ENCODE results near the gene ID4.
"Not testable (repeated sequence)": the region's sequence is repeated elsewhere in the genome, so short reads cannot be mapped to it uniquely, and the experiment has no call there.

ID4 gene

DNA sequence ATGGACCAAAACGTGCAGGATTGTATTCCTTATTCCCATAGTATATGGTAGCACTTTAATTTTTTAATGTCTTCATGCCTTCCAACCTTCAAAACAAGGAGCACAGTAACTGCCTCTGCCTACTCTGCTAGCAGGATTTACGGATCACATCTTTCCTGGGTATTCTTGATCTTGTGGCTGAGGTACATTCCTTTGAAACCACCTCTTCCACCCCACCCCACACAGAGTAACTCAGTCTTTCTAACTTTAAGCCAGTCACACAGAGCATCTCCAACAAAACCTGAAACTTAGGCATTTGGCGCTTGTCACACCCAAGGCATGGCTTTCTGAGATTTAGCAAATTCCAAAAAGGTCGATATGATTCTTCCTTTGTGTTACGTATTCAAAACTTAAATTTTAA, 2.3 kb upstream of the ID4 start:
- DNase-seq, result no peak

DNA sequence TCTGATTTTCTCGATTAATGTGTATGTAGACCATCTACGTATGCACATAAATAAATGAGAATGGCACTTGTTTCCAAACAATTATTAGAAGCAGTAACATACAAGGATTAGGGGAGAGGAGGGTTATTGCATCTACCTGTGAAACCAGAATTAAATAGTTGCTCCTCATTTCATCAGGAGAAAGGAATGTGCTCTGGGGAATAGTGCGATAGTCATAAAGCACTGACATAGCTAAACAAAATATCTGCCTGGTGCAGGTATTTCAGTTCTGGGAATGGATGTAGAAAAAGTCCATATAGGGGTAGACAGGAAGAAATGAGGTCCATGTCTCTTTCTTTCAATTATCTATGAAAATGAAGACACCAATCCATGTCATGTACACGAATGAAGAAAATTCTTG, 1.6 kb upstream of the ID4 start:
- DNase-seq, result no peak

DNA sequence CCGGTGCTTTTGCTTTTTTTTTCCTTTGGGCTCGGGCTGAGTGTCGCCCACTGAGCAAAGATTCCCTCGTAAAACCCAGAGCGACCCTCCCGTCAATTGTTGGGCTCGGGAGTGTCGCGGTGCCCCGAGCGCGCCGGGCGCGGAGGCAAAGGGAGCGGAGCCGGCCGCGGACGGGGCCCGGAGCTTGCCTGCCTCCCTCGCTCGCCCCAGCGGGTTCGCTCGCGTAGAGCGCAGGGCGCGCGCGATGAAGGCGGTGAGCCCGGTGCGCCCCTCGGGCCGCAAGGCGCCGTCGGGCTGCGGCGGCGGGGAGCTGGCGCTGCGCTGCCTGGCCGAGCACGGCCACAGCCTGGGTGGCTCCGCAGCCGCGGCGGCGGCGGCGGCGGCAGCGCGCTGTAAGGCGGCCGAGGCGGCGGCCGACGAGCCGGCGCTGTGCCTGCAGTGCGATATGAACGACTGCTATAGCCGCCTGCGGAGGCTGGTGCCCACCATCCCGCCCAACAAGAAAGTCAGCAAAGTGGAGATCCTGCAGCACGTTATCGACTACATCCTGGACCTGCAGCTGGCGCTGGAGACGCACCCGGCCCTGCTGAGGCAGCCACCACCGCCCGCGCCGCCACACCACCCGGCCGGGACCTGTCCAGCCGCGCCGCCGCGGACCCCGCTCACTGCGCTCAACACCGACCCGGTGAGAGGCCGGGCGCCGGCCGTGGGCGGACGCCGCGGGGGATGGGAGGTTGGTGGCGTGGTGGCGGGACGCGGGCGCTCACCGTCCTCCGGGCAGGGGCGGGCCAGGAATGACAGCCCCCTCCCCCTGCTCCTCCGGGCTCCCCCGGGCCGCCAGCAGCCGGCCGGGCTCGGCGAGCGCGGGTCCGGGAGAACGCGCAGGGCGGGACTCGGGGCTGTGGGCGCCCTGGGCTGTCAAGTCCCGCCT, 606 bp downstream of the ID4 start:
- no peak for DNase-seq

DNA sequence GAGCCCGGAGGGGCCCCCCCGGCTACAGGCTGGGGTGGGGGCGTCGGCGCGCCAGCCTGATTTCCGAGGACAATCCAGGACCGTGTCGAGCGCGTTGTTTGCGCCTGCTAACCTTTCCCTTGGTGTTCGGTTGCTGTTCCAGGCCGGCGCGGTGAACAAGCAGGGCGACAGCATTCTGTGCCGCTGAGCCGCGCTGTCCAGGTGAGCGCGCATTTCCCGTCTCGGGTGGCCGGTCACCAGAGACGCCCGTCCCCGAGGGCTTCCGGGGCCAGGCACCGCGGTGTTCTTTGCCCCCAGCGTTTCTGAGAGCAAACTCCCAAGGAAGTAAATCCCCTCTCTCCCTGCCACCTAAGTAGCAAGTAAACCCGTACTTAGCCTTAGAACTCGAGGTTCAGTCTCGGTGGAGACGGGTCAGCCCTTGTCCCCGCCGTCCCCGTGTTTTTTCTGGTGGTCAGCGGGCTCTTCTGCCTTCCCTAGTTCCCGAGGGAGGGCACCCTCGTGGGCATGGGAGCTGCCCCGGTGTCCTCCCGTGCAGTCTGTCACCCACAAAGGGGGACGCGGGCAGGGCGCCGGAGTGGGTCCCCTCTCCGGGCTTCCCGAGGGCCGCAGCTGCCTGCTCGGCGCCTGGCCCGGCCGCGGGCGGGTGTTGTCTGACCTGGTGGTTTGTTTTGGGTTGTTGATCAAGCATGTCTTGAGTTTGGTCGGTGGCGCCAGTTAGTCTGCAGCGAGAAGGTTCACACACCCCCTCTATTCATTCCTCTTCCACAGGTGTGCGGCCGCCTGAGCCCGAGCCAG, 1.5 kb downstream of the ID4 start:
- DNase-seq, result no peak

DNA sequence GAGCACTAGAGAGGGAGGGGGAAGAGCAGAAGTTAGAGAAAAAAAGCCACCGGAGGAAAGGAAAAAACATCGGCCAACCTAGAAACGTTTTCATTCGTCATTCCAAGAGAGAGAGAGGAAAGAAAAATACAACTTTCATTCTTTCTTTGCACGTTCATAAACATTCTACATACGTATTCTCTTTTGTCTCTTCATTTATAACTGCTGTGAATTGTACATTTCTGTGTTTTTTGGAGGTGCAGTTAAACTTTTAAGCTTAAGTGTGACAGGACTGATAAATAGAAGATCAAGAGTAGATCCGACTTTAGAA, 2.0 kb downstream of the ID4 start:
- DNase-seq, result no peak

DNA sequence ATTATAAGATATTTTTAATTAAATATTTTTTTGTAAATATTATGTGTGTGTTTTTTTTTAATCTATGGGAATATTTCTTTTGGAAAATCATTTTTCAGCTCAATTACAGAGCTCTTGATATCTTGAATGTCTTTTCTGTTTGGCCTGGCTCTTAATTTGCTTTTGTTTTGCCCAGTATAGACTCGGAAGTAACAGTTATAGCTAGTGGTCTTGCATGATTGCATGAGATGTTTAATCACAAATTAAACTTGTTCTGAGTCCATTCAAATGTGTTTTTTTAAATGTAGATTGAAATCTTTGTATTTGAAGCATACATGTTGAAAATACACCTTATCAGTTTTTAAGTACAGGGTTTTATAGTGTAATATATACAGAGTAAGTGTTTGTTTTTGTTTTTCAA, 2.6 kb downstream of the ID4 start:
- DNase-seq, result no peak

DNA sequence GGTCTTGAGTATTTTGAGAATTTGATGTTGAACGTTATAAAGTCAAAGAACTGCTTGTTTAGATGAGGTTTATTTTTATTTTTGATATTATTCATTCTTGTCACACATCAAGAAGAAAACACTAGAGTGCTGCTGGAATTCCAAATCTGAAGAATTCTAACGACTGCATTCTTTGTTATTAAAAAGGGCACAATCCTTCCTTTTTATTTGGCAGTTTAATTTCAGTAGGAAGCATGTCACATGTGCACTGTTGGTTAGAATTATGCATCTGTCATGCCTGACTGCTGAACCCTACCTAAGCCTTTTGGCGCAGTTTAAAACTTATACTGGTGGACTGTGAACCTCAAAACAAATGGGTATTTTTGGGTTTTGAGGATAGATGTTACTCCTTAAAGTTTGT, 4.0 kb downstream of the ID4 start:
- no peak for DNase-seq

DNA sequence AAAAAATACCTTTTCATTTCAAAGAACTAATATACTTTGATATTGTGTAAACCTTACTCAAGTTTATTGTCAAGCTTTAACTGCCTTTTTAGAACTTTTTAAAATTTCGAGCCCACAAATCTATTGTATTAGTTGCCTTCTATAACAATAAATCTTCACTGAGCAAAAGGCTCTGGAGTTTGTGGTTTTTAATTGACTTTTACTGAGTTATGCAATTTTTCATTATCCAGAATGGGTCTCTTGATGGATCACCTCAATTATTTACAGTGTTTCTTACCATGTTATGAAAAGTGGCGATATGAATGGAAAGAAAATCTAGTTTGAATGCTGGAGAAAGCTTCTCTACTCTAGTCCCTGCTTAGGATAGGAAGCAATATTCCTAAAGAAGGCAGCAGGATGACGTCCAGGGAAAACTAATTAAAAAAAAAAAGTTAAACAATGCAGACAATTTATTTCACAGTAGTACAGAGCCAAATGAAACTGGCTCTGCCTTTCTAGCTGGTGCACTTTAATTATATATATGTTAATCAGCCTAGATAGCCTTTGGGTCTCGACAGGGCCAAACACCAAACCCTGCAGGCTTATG, 5.0 kb downstream of the ID4 start:
- no peak for DNase-seq

DNA sequence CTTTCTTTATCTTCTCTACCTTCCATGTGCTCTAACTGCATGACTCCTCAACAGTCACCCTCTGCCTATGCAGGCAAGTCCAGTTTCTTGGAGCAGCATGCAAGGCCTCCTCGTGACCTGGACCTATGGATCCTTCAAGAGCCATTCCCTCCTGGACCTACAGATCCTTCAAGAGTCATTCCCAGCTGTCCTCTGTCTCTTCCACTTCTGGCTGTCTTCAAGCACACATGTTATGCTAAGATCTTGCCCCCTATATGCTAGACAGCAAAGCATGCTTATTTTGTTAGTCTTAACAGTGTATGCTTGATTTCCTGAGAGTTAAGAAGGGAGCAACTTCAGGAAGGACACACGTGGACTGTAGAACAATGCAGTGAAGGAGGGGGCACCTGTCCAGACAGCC, 7.5 kb downstream of the ID4 start:
- DNase-seq, result no peak

DNA sequence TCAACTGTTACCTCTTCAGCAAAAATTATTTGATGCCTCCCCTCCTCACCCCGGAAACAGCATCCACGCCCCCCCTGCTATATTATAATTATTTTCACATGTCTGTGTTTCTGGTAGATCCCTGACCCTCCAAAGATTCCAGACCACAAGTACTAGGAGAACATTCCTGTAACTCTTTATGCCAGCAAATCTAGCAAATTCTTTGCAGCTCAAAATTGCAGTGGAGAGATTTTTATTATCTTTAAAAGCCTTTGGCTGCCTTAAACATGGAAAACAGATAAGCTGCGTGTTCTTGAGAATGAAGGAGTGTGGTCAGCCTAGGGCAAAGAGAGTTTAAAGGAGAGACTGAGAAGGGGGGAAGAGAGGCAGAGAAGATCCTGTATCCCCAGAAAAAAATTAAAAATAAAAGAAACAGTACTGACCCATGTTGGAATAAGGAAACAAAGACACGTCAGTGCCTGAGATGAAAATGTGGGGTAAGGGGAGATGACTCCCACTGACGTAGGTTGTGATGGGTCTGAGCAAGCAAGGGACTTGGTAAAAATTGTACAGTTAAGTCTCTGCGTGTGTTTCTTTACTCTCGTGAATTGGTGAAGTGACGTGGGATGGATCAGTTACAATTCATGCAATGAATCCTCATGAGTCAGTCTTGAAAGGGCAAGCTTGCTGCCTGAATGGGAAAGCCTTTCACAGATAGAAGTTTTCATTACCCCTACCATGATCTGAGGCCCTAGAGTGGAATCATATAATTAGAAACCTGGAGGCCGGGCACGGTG, 8.3 kb downstream of the ID4 start:
- no peak for DNase-seq

DNA sequence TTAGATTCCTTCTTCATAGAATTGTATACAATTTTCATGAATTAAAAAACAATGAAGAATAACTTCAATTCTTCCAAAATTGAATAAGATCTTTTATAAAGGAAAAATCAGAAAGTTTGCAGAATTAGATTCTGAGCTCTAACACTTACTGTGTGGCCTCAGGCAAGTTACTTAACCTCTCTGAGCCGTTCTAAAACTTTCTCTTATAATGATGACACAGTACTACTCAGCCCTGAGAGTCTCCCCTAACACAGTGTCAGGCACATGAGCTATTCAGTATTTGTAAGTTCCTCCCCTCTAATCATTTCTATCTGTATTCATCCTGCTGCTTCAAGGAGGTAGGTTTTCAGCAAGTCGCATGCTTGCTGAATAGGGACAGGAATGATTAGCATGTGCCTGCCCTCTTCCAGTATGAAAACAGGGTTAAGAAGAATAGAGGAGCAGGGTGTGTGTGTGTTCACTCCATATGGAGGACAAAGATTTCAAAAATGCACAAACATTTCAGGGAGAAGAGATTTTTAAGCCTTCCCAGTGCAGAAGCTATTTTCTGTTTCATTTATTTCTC, 11.4 kb downstream of the ID4 start:
- no peak for DNase-seq

DNA sequence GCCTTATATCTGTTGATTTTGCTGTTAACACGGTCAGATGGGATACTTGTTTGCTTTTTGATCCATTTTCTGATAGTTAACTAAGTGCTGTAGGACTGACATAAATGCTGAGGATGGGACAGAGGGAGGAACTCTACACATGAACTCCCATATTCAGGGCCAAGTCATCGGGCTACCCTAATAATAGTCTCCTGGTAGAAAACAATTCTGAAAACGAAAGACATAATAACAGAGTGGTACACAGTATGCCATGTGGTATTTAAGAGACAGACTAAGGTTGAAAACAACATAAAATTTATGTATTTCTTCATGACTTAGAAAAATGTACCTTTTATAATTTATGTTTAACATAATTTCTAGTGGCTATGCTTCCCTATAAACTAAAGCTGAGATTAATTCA, 12.0 kb downstream of the ID4 start:
- DNase-seq, result no peak

DNA sequence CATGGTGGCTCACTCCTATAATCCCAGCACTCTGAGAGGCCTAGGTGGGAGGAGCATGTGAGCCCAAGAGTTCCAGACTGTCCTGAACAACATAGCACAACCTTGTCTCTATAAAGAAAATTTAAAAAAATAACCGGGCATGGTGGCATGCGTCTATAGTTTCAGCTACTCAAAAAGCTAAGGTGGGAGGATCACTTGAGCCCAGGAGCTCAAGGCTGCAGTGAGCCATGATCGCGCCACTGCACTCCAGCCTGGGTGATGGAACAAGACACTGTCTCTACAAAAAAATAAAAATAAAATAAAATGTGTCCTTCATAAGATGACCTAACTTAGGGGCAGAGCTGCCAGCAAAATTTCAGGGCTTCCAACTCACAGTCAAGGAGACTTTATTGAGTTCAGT, 12.6 kb downstream of the ID4 start:
- DNase-seq, result no peak

DNA sequence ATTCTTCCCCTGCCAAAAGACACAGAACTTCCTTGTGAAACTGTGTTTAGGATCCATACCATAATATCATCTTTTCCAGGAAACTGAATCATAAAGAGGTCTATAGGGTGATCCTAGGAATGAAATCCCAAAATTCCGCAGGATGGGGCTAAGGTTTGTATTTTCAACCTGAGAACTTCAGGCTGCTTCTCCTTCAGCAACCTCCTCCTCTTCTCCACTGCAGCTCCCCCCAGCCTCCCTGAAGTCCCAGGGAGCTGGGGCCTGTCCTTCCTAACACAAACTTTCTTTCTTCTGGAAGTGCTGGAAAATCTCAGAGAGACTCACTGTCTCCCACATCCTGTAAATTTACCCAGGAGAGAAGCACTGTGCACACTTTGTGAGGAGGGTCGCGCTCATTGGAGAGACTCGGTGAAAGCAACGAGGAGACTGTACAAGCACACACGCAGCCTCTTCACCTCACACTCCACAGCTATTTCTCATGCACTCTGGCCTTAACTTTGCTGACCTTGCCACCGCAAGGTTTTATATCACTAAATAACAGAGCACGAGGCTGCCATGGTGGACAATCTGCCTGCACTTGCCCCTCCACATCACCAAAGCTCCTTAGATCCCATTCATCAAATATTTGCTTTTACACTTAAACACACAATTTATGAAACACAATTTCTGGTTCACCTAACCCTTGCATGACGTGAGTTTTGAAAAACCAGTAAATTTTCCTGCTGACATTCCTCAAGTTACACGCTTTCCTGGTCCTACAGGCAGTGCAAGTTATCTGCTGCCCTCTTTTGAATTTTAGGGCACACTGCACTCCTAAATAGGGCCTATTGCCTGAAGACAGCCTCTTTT, 14.3 kb downstream of the ID4 start:
- no peak for DNase-seq

DNA sequence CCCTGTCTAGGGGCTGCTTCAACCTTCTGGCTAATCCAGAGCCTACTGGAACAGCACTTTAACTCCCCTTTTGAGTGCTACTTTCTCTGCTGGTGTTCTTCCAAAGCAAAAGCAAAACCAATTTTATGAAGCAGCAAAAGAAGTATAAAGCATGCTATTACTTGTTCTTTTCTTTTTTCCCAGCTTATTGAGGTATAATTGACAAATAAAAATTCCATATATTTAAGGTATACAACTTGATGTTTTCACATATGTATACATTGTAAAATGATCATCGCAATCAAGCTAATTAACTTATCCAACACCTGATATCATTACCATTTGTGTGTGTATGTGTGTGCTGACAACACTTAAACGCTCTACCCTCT, 14.9 kb downstream of the ID4 start:
- DNase-seq, result no peak

DNA sequence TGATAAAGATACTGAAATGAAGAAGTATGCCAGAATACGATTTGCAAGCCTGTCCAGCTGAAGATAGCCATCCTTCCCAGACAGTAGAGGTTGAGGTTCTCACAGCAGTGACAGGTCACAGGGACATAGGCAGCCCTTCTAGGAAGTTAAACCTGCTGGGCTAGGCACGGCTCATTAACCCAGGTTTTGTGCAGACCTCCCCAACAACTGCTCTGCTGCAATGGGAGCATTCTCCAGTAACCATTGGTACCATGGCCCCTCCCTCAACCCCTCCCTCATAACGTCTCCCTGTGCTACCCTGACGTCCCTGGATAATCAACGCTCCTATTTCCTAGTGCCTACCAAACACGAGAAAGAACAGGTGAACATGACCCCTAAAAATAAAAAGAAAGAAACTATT, 15.8 kb downstream of the ID4 start:
- DNase-seq, result no peak

DNA sequence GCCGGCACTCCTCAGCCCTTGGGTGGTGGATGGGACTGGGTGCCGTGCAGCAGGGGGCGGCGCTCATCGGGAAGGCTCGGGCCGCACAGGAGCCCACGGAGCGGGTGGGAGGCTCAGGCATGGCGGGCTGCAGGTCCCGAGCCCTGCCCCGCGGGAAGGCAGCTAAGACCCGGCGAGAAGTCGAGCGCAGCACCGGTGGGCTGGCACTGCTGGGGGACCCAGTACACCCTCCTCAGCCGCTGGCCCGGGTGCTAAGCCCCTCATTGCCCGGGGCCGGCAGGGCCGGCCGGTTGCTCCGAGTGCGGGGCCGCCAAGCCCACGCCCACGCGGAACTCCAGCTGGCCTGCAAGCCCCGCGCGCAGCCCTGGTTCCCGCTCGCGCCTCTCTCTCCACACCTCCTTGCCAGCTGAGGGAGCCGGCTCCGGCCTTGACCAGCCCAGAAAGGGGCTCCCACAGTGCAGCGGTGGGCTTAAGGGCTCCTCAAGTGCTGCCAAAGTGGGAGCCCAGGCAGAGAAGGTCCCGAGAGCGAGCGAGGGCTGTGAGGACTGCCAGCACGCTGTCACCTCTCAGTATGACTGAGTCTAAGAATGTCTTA, 17.3 kb downstream of the ID4 start:
- DNase-seq, result not testable (repeated sequence)

DNA sequence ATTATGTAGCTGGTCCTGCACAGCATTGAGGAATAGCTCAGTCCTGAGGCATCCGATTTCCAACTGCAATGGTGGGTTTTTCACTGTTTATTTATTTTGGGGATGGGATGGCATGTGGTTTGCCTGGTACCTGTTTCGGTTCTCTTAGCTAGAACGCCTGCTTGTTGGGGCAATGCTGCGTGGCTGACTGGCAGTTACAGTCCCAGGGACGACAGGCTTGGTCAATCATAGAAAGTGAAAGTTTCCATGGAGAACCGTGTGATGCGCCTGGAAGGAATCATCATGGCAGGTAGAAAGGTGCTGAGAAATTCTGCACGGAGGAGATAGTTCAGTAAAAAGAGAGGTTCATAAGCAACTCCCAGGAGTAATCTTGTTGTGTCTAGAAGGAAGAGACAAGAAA, 18.4 kb downstream of the ID4 start:
- no peak for DNase-seq

DNA sequence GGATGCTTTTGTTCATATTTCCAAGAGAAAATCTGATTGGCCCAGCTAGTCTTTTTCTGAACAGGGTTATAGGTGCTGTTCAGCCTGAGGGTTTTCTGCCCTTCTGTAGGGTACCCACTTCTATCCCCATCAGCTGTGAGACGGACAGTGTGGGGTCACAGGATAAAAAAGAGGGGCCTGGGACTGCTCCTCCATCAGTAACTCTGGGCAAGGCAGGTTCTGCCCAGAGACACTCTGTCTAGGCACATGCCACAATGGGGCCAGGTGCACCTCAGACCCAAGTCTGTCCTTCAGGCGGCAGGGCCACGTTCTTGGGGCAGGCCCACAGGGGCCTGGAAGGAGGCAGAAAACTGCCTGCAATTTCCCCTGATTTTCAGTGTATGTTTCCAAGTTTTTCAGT, 20.0 kb downstream of the ID4 start:
- no peak for DNase-seq

DNA sequence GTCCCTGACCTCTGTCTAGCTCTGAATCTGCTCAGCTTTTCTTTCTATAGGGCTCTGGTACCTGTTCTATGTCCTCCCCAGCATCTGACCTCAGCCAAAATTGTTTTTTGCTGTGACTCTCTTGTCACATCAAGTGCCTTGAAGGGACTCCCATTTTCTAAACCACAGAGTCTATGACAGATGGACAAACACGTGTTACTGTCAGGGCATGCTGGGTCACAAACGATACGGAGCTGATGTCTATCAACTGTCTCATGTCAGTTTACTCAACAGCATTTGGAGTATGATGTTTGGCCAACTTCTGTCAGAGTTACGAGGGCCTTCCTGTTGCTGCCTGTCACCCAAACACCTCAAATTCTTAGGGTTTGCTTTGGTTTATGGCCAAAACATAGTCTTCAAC, 20.5 kb downstream of the ID4 start:
- DNase-seq, result no peak

DNA sequence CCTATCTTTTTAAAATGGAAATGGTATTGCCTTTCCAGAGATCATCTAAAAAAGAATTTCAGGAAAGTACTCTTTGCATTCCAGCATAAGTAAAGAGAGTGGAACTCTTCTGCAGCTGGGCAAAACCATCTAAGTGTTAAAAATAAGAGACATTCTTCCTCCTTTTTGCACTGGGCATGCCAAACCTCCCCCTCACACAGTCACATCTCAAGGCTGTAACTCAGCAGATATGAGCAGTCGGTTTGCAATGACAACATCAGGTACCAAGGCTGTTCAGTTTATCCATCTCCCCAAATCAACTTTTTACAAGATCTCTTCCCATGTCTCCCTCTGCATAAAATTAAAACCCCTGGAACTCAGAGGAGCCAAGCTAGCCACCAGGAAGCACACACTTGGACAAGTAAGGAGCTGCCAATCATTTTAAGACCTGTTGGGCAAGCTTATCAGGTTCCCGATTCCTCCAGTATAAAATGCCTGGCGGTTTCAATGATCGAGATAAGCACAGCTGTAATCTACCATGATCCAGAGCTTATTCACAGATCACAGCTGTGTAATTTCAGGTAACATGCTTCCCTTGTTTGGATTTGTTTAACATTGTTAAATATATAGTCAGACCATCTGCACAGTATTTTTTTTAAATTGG, 23.2 kb downstream of the ID4 start:
- DNase-seq, result no peak
